SK-N-MC (cell line): ENCODE data around the gene FAM78A.

Source experiments
- EZH2 ChIP-seq: fragments of 200-600 bp; sonication (generic); IDR thresholded peaks from one replicate; pipeline ENCODE4 v1.6.1; 2017; ENCODE audit warnings: antibody characterized with exemption
- FOXP2 ChIP-seq: optimal IDR thresholded peaks from 2 replicates; pipeline ENCODE3; 2011; ENCODE audit warnings: mild to moderate bottlenecking, moderate library complexity; ENCODE audit not compliant: insufficient read depth; ENCODE audit errors: extremely low read length, control extremely low read depth
- POLR2AphosphoS5 ChIP-seq: IDR thresholded peaks from 2 replicates; pipeline ENCODE4 v1.6.1; 2012; ENCODE audit warnings: mild to moderate bottlenecking, low read depth, low read length, borderline replicate concordance

- TF ChIP-seq EZH2 (no peak), POLR2AphosphoS5 (no peak), FOXP2 (no peak)
Measured at GRCh38 chr9:131226226-131226625, 50.1 kb downstream of the FAM78A start.
